Inflammatory macrophage treated with lipopolysaccharide for 1 hour (primary cell): ENCODE data around the gene CARMIL1.

Source experiments
- DNase-seq, 2 donors: peaks; one replicate each; pipeline ENCODE4 v3.0.0-alpha.2; 2020 to 2022

Gene CARMIL1

DNA sequence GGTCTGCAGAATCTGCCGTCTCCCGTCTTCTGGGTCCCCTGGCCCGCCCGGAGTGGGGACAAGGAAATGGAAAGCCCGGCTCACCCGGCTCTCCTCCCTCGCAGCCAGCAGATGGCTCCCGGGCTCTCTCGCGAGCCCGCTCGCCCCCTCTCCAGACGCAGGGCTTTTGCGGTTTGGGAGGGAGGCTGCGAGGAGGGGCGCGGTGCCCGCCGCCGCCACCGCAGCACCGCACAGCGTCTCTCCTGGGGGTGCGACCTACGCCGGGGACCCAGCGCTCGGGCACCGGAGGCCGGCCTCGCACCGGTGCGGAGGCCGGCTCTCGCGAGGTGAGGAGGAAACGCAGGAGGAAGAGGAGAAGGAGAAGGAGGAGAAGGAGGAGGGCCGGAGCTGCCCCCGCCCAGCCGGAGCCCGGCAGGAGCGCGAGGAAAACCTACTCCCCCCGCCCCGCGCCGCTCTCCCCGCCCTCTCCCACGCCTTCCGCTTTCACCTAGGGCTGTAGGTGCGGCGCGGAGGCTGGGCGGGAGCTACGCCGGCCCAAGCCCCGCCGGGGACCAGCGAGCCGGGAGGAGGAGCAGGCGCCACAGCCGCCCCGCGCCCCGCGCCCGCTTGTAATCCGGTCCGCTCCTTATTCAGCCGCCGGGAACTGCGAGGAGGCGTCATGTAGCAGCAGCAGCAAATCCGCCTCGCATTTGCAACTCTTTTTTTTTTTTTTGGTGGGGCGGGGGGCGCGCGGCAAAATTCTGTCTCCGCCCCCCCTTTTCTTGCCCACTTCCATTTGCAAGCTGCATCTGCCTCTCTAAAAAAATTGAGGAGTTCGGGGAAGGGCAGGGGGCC is at the start of gene CARMIL1:
Gene CARMIL1 (plus strand): TSS at position 461 of the 834 bp plus-strand sequence. CDS start 422 bp downstream, outside the sequence.
- DNase-seq, result peak; percentile 58 to 59

DNA sequence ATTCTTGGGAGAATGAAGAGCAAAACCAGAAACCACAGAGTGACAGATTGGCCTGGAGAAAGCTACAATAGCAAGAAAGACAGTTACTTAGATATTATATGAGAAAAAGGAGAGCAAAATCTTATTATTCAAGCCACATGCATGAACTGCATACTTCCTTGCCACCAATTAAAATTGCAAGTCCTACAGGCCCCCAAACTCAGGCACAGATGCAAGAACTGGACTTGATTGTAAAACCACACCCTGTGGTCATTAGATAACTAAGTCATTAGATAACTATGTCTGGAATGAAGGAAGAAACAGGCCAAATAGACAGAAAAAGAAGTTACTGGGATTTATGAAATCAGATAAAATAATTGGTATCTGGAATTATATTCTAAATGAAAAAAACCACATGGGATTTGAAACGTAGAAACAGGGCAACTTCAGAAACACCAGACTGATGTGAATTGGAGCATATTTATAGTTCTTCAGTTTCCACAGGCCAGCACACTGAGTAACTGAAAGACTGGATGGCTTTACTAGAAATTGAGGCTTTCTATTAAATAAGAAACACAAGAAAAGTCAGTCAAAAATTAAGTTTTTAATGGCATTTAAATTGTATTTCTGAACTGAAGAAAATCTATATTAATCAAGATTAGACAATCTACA is 49.4 kb upstream of the CARMIL1 start:
- DNase-seq, result no peak

DNA sequence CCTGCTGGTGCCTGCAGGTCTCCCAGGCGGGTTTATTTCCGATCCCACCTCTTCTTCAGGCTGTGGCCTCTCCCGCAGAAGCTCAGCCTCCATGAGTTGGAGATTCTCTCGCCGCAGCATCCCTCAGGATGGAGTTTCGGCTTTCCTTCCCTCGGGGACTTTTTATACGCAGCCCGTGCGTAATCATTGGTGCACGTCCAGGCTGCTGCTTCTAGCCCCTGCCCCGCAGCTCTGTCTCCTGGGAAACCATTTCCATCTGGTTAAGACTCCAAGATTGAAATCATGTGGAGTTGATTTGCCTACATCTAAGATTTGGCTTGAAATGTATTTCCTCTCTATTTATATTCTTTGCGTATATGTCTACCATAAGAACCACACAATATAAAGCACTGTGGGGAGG is 46.7 kb upstream of the CARMIL1 start:
- DNase-seq, result no peak

DNA sequence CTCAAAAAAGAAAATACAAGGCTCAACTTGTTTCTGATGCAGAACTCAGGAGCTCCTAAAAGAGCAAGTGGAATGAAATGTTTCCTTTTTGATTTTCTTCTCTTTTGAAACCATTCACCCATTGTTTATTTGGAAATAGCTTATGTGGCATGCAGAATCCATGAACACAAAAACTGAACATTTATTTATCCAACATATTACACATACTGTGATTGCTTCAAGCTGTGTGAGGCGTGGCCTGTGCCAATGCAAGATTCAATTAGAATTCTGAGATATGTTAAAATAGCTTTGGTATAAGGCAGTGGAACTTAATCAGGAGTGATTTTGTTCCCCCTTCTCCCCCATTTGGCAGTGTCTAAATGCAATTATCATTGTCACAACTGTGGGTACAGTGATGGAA is 45.9 kb upstream of the CARMIL1 start:
- DNase-seq, result no peak

DNA sequence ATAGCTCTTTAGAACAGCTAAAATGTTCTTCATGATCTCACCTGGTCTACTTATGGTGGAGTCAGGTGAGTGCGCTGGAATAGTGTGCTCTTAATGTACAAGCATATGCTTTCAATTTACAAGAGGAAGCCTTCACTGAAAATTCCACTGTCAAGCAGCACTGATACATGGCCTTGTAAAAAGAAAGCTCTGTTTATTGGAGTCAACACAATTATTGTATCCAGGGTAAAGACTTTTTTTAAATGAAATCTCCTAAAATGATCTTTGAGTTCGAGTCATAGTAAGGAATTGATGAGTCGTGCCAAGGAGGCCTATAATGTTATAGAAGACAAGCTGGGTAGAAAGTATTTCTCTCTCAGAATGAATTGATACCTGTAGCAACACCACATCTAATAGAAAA is 41.6 kb upstream of the CARMIL1 start:
- DNase-seq, result no peak

DNA sequence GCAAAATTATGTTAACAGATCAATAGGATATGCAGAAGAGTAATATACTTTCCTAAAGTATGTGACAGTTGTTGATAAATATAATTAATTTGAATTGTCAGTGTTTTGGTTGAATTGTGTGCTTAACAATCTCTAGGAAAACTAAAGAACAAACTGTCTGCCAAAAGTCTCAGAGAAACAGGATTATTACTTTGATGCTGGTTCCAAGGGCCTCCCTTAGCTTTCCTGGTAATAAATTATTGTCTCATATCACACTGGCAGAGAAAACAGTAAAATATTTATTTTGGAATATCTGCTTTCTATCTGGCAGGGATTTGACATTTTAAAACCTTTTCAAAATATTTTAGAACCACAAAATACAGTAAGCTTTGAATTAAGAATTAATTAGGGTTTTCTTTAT is 40.1 kb upstream of the CARMIL1 start:
- no peak for DNase-seq

DNA sequence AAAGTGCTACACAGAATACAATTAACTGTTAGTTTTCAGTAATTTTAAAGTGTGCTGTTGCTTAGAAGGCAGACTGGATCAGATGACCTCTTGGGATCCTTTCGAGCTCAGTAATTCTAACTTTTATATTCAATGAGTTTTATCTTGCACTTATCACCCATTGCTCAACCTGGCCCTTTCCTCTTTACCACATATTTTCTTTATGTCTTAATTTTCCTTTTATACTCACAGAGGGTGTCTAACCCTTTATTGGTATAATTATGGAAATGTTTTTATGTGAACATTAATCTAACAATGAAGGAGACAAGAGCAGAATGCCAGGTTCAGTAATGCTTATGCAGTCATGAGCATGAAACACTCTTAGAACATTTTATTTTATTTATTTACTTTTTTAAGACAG is 39.7 kb upstream of the CARMIL1 start:
- DNase-seq, result no peak

DNA sequence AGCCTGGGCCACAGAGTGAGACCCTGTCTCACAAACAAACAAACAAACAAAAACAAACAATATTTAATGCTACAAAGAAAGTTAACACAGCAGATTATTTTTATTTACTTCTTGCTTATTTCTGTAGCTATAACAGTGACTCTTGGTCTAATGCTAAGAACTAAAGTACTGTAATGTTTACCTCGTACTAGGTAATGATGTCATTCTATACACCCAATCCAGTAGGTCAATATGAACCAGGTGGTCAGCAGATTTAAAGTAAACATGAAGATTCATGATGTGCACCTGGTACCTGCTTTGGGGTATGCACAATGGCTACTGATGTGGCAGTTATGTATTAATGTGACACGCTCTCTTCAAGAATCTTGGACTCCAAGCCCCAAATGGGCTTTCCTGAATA is 36.6 kb upstream of the CARMIL1 start:
- DNase-seq, result no peak

DNA sequence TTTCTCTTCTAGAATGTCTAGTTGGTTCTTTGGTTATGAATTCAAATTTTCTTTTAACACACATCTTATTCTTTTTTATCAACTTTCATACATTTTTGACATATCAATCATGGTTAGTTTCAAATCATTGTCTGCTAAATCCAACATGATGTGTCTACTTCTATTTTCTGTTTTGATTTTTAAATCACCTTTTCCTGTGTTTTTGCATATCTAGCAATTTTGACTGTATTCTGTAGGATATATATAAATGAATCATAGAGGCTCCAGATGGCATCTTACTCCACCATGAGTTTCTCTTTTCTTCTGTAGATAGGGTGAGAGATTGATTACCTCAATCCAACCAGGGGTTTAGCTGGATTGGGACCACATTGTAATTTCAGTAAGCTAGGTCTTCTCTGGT is 34.3 kb upstream of the CARMIL1 start:
- no peak for DNase-seq

DNA sequence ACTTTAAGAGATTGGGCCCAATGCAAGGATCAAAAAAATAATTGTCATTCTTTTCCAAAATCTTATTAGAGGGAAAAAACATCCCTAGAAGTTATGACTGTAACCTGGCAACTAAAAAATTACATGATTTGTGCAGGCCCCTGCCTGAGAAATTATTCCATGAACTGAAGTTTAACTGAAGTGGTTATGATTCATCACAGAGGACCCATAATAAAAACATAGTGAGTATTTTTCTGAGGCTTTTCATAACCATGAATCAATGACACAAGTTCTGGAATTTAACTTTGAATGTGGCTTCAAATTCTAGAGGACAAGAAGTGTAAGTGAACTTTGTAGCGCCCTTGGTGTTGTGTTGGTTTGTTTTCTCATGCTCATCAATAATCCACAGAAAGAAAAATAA is 31.1 kb upstream of the CARMIL1 start:
- no peak for DNase-seq

DNA sequence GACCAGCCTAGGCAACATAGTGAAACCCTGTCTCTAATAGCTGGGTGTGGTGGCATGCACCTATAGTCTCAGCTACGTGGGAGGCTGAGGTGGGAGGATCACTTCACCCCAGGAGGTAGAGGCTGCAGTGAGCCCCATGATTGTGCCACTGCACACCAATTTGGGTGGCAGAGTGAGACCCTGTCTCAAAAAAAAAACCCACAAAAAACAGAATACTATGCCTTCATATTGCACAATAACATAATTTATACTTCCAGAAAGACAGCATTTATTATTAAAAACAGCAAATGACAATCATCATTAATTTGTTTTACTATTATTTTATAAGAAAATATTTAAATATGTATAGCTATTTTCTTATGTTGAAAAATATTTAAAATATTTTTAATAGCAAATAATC is 30.0 kb upstream of the CARMIL1 start:
- no peak for DNase-seq

DNA sequence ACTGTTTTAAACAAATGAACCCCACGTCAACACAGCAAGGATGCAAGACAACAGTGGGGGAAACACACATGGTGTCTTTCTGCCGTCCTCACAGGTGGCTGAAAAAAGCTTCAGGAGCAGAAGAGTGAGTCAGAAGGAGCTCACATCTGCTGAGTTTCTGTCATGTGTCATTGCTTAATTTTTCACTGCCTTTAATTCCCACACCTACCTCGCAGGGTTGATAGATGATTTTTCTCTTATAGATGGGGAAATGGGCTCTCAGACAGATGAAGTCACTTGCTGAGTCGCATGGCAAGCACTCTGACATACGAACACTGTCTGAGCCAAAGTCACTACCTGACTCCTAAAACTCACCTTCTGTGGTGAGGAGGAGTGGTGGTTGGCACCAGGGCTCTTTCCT is 28.3 kb upstream of the CARMIL1 start:
- DNase-seq, result no peak

DNA sequence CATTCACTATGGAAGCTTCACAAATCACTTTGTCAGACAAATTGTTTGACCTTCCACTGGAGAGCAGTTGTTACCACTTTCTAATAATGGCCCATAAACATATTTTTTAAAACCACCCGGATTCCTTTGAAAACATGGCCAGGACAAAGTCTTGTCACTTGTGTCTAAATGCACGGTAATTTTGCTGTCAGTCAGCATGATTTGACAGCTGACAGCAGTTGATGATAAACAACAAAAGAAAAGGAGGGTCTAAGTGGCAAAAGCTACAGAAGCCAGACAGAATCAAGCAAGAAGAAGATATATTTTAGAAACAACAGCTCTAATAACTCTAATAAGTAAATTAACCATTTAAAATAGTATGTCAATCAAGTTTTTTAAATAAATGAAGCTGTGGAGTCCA is 27.7 kb upstream of the CARMIL1 start:
- DNase-seq, result no peak

DNA sequence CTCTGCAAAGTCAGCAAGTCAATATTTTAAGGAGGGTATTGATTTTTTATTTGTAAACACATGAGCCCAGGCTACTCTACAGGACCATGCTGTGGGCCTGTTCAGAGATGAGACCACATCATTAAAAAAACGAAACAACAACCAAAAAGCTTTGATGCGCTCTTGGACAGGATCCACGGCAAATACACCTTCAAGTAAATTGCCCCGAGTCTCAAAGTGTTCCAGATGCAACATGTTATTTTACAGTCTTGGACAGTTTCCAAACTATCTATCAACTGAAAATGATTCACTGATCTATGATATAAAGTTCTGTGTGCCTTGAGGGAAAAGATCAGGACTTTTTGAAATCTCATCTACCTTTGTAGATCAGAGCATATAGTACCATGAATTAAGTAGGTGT is 25.8 kb upstream of the CARMIL1 start:
- DNase-seq, result no peak

DNA sequence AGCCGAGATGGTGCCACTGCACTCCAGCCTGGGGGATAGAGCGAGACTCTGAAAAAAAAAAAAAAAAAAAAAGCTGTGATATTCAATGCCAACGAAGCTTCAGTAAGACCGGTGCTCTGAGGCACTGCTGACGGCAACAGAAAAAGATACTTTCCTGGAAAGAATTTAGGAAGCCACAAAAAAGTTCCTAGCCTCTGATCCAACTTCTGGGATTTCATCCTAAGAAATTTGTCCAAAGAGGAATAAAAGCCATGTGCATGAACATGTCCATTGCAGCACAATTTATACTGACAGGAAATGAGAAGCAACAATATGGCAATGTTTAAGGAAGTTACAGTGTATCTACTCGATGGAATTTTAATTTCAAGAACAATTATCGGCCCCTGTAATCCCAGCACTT is 24.5 kb upstream of the CARMIL1 start:
- DNase-seq, result no peak

DNA sequence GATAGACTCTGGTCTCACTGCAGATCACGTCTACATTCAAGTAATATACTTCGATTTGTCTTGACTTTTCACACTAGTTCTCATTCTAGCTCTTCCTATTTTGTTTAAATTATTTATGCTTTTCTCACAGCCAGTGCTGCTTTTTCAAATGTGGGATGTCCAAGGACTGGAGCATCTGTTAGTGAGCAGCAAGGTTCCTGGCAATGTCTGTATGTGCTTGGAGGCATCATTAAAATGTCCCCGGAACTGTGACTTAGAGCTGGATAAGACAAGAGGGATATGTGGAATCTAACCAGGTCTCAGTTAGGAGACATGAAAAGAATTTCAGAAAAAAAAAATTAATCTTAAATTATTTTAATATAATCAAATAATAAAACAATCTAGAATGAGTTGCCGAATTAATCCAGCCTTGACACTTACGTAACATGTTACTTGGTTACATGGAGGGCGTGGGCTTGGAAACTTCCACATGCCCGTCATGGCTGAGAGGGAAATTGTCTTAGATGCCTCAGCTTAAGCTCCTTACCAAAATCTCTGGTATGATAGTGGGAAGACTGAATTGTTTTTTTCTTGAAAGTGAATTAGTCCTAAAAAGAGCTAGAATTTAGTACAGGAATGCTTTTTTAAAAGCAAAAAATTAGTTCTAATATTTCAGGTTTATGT is 21.4 kb upstream of the CARMIL1 start:
- DNase-seq, result peak; percentile 39 to 43

DNA sequence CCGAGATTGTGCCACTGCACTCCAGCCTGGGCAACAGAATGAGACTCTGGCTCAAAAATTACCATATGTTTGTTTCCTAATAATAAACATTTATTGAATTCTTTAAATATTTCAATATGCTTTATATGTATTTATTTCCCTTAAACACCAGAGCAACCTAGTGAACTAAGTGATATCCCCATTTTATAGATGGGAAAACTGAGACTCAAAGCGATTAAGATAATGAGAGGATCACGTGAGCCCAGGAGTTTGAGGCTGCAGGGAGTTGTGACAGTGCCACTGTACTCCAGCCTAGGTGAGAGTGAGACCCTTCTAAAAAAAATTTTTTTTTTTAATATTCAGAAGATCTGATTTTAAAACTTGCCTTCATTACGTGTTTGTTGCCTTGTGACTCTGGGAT is 19.4 kb upstream of the CARMIL1 start:
- DNase-seq, result no peak

DNA sequence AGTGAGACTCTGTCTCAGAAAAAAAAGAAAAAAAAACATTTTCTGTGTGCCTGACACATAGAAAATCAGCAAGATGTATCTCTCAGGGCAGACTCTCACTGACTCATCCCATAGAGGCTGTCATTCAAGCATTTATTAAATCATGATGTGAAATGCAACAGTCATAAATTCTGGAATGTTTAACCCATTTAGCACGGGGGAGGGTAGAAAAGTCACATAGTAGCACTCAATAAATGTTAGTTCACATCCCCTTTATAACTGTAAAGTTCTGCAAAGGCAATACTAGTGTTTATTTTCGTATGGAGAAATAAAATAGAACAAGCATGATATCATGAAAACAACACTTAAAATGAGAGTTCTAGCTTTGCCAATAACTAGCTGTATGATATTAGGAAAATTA is 15.5 kb upstream of the CARMIL1 start:
- DNase-seq, result no peak

DNA sequence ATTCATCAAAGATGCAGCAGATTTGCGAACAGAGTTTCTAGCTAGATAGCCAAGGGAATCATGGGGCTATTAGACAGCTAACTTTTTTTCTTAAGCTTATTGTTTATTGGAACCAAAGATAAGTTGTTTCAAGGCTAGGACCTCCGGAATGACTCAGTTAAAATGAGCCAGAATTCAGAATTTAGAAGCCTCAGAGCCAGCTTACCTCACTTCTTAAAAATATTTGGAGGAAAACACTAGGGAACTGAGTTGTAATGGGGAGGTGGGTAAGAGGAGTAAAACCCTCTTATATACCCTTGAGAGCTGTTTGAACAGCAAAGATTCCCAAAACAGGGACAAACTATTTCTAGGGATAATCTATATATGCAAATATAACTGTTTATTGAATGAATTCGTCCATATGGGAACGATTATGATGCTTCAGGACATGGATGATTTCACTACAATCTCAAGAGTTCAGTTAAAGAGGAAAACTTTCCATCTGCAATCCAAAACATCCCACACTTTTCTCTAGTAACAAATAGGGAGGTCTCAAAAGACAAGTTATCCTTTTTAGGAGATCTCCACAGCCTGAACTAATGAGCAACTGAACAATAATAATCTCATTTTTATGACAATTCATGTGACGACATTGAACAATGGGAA is 12.6 kb upstream of the CARMIL1 start:
- DNase-seq, result no peak

DNA sequence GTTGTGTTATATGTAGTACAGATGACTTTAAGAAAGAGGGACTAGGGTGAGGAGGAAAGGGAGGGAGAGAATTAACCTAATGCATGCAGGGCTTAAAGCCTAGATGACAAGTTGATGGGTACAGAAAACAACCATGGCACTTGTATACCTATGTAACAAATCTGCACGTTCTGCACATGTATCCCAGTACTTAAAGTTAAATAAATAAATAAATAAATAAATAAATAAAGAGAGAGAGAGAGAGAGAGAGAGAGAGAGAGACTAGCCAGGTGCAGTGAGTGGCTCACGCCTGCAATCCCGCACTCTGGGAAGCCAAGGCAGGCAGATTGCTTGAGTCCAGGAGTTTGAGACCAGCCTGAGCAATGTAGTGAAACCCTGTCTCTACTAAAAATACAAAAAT is 11.5 kb upstream of the CARMIL1 start:
- no peak for DNase-seq

DNA sequence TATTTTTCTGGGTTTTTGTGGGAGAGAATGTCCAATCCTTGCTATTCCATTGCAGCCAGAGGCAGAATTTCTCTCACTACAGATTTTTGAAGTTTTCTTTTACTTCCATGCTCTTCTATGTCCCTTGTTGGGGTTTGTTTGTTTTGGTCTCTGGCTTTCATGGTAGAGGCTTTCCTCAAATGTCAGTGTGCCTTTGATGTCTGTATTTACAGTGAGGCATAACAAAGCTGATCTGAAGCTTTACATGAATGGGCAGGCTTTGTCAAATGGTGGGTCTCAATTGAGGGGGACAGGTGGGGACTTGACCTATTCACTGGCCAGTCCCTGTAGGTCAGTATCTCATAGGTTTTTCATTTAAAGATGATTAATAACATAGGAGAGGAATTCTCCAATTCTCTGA is 8.6 kb upstream of the CARMIL1 start:
- DNase-seq, result no peak

DNA sequence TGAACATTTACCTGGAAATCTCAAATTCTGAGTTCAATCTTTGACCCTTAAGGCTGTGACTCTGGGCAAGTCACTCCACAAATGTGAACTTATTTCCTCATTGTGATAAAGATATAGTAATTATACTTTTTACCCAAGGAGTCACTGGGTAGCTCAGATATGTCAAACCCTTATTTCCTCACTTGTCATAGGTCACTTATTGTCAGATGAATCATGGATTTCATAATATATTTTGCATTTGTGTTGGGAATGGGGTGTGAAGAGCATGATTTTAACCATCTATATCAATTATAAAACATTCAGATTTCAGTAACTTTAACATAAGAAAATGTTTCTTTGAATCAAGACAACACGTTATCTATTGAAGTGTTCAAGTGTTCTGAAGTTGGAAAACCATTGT is 3.7 kb upstream of the CARMIL1 start:
- peak in 1 of 2 donors; percentile 31 for DNase-seq

DNA sequence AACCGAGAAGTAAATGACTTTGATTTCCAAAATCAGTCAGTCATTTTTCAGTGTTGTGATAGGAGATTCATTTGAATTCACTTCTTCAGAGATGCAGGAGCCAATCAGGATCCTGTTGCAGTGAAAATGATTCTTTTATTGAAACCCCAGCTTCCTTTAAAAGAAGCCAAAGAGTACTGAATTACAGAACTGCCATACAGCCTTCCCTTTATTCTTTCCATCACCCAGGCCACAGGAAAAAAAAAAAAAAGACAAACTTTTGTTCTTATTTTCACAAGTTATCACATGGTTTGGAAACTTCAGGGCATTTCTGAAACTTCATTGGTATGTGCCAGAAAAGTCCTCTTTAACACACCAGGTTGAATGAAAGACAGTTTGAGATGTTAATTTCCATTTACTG is 1.8 kb upstream of the CARMIL1 start:
- peak in 1 of 2 donors; percentile 20 for DNase-seq

DNA sequence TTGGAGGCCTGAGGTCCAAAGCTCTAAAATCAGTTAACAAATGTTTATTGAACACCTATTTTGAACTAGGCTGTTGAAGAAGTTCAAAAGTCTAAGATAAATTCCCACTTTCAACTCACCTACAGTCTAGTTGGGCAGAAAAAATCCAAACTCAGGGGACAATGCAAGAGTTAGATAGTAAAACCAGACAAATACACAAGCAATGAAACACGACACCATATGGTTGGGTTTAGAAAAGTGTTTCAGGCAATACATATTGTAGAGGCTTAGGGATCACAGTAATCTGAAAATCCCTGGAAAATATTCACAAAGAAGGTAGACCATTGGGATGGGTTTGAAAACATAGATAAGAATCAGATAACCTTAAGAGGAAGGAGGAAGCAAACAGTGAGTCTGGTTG is 1.3 kb upstream of the CARMIL1 start:
- DNase-seq, result no peak
